SK-N-SH treated with all-trans-retinoic acid at 6 μM for 48 hours (cell line): ENCODE results near the gene PHLDA1.

Source experiments
- ATAC-seq: fragments of 200-7000 bp; cut with Tn5 transposase; 3 replicates; pipeline ENCODE4 v1.9.1; 2020; ENCODE audit warnings: mild to moderate bottlenecking, moderate library complexity
- ARNTL ChIP-seq: fragments of 450-650 bp; formaldehyde crosslinking; IDR thresholded peaks from 2 replicates; pipeline ENCODE4 v1.5.0; 2020; ENCODE audit warnings: low read depth, mild to moderate bottlenecking, moderate library complexity, borderline replicate concordance
- BACH2 ChIP-seq: fragments of 250-450 bp; sonication (Bioruptor Pico); IDR thresholded peaks from 2 replicates; pipeline ENCODE4 v1.9.0; 2021; ENCODE audit warnings: mild to moderate bottlenecking, borderline replicate concordance
- CSDC2 ChIP-seq: fragments of 250-450 bp; sonication (Bioruptor Pico); IDR thresholded peaks from 2 replicates; pipeline ENCODE4 v1.5.0; 2020; ENCODE audit warnings: mild to moderate bottlenecking, moderate library complexity
- GLIS3 ChIP-seq: fragments of 250-450 bp; sonication (Bioruptor Pico); IDR thresholded peaks from 2 replicates; pipeline ENCODE4 v1.5.0; 2020; ENCODE audit warnings: mild to moderate bottlenecking, moderate library complexity
- ISL1 ChIP-seq: fragments of 250-450 bp; sonication (Bioruptor Pico); IDR thresholded peaks from 2 replicates; pipeline ENCODE4 v2.1.2; 2022; ENCODE audit warnings: mild to moderate bottlenecking, moderate library complexity
- OSR1 ChIP-seq: fragments of 250-450 bp; sonication (Bioruptor Pico); IDR thresholded peaks from 2 replicates; pipeline ENCODE4 v1.8.0; 2022; ENCODE audit warnings: moderate library complexity, mild to moderate bottlenecking, inconsistent platforms
- PPARA ChIP-seq: fragments of 250-450 bp; sonication (Bioruptor Pico); IDR thresholded peaks from 2 replicates; pipeline ENCODE4 v1.5.0; 2020; ENCODE audit warnings: mild to moderate bottlenecking, borderline replicate concordance
- RARB ChIP-seq: fragments of 250-450 bp; sonication (Bioruptor Pico); IDR thresholded peaks from 2 replicates; pipeline ENCODE4 v1.8.0; 2021; ENCODE audit warnings: mild to moderate bottlenecking, moderate library complexity
- SNAI2 ChIP-seq: fragments of 250-450 bp; sonication (Bioruptor Pico); IDR thresholded peaks from 2 replicates; pipeline ENCODE4 v1.5.0; 2020; ENCODE audit warnings: mild to moderate bottlenecking, moderate library complexity
- TCF4 ChIP-seq: fragments of 250-450 bp; sonication (Bioruptor Pico); IDR thresholded peaks from 2 replicates; pipeline ENCODE4 v1.8.0; 2021; ENCODE audit warnings: mild to moderate bottlenecking, moderate library complexity, borderline replicate concordance
- TOX ChIP-seq: fragments of 250-450 bp; sonication (Bioruptor Pico); IDR thresholded peaks from 2 replicates; pipeline ENCODE4 v1.8.0; 2021; ENCODE audit warnings: mild to moderate bottlenecking, moderate library complexity, borderline replicate concordance
- ZC3H10 ChIP-seq: fragments of 250-450 bp; sonication (Bioruptor Pico); IDR thresholded peaks from 2 replicates; pipeline ENCODE4 v1.5.1; 2021; ENCODE audit warnings: mild to moderate bottlenecking, moderate library complexity
- ZFP3 ChIP-seq: fragments of 250-450 bp; sonication (Bioruptor Pico); IDR thresholded peaks from 2 replicates; pipeline ENCODE4 v1.5.0; 2020; ENCODE audit warnings: mild to moderate bottlenecking, moderate library complexity
- ZFP30 ChIP-seq: fragments of 450-650 bp; formaldehyde crosslinking; IDR thresholded peaks from 2 replicates; pipeline ENCODE4 v1.5.0; 2022; ENCODE audit warnings: mild to moderate bottlenecking, moderate library complexity
- ZNF565 ChIP-seq: fragments of 450-650 bp; formaldehyde crosslinking; conservative IDR thresholded peaks from 2 replicates; pipeline ENCODE4 v1.5.0; 2020; ENCODE audit warnings: low read depth, mild to moderate bottlenecking, moderate library complexity
- ZNF70 ChIP-seq: fragments of 450-650 bp; formaldehyde crosslinking; IDR thresholded peaks from 2 replicates; pipeline ENCODE4 v1.5.0; 2020; ENCODE audit warnings: mild to moderate bottlenecking, moderate library complexity
- ZNF8 ChIP-seq: fragments of 450-650 bp; formaldehyde crosslinking; IDR thresholded peaks from 2 replicates; pipeline ENCODE4 v1.5.0; 2020; ENCODE audit warnings: mild to moderate bottlenecking, moderate library complexity
- TF ChIP-seq, protein P1 (sequence below): fragments of 250-450 bp; sonication (Bioruptor Pico); IDR thresholded peaks from 2 replicates; pipeline ENCODE4 v1.5.0; 2020; ENCODE audit warnings: mild to moderate bottlenecking, moderate library complexity
- TF ChIP-seq, protein P2 (sequence below): fragments of 250-450 bp; sonication (Bioruptor Pico); IDR thresholded peaks from 2 replicates; pipeline ENCODE4 v1.5.1; 2021; ENCODE audit warnings: mild to moderate bottlenecking, moderate library complexity
- TF ChIP-seq, protein P3 (sequence below): fragments of 250-450 bp; sonication (Bioruptor Pico); IDR thresholded peaks from 2 replicates; pipeline ENCODE4 v1.8.0; 2020; ENCODE audit warnings: mild to moderate bottlenecking, moderate library complexity, borderline replicate concordance
- TF ChIP-seq, protein P4 (sequence below): fragments of 250-450 bp; sonication (Bioruptor Pico); IDR thresholded peaks from 2 replicates; pipeline ENCODE4 v1.5.1; 2020; ENCODE audit warnings: low read depth, mild to moderate bottlenecking, moderate library complexity

Gene PHLDA1

DNA sequence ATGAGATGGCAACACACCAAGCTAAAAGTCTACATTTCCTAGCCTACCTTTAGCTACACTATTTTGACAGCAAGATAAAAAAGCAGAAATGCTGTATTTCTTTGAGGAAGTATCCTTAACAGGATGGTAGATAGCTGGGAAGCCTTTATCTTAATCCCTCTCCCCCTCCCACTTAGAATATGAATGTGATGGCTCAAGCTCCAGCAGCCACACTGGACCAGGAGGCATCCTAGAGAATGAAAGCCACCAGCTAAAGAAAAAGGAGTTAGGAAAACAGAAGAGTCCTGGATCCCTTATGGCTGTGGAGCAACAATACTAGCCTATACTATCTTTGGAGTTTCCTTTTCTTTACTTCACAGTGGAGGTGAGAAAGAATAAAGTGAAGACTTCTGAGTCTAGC is 37.8 kb upstream of the PHLDA1 start (continued):
- TF ChIP-seq, protein P1, sequence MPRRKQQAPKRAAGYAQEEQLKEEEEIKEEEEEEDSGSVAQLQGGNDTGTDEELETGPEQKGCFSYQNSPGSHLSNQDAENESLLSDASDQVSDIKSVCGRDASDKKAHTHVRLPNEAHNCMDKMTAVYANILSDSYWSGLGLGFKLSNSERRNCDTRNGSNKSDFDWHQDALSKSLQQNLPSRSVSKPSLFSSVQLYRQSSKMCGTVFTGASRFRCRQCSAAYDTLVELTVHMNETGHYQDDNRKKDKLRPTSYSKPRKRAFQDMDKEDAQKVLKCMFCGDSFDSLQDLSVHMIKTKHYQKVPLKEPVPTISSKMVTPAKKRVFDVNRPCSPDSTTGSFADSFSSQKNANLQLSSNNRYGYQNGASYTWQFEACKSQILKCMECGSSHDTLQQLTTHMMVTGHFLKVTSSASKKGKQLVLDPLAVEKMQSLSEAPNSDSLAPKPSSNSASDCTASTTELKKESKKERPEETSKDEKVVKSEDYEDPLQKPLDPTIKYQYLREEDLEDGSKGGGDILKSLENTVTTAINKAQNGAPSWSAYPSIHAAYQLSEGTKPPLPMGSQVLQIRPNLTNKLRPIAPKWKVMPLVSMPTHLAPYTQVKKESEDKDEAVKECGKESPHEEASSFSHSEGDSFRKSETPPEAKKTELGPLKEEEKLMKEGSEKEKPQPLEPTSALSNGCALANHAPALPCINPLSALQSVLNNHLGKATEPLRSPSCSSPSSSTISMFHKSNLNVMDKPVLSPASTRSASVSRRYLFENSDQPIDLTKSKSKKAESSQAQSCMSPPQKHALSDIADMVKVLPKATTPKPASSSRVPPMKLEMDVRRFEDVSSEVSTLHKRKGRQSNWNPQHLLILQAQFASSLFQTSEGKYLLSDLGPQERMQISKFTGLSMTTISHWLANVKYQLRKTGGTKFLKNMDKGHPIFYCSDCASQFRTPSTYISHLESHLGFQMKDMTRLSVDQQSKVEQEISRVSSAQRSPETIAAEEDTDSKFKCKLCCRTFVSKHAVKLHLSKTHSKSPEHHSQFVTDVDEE (CRISPR knock-in tag): no peak
- TF ChIP-seq, protein P2, sequence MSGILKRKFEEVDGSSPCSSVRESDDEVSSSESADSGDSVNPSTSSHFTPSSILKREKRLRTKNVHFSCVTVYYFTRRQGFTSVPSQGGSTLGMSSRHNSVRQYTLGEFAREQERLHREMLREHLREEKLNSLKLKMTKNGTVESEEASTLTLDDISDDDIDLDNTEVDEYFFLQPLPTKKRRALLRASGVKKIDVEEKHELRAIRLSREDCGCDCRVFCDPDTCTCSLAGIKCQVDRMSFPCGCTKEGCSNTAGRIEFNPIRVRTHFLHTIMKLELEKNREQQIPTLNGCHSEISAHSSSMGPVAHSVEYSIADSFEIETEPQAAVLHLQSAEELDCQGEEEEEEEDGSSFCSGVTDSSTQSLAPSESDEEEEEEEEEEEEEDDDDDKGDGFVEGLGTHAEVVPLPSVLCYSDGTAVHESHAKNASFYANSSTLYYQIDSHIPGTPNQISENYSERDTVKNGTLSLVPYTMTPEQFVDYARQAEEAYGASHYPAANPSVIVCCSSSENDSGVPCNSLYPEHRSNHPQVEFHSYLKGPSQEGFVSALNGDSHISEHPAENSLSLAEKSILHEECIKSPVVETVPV: no peak

DNA sequence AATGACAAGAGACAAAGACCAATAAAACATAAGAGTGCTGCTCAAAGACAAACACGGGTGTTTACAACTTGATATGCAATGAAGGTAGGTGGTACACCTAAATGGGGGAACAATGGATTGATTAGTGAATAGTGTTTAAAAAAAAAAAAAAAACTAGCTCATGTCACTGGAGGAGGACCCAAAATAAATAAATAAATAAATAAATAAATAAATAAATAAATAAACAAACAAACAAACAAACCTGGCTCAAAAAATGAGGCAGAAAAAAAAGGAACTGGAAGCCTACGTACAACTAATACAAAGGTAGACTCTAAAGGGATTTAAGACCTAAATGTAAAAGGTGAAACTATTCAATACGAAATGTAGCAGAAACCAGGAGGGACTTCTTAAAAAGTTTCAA is 34.3 kb upstream of the PHLDA1 start:
- ATAC-seq: no peak
- TF ChIP-seq TCF4 (CRISPR knock-in tag): no peak
- no peak for TF ChIP-seq ZNF70 (CRISPR knock-in tag)
- TF ChIP-seq, protein P3, sequence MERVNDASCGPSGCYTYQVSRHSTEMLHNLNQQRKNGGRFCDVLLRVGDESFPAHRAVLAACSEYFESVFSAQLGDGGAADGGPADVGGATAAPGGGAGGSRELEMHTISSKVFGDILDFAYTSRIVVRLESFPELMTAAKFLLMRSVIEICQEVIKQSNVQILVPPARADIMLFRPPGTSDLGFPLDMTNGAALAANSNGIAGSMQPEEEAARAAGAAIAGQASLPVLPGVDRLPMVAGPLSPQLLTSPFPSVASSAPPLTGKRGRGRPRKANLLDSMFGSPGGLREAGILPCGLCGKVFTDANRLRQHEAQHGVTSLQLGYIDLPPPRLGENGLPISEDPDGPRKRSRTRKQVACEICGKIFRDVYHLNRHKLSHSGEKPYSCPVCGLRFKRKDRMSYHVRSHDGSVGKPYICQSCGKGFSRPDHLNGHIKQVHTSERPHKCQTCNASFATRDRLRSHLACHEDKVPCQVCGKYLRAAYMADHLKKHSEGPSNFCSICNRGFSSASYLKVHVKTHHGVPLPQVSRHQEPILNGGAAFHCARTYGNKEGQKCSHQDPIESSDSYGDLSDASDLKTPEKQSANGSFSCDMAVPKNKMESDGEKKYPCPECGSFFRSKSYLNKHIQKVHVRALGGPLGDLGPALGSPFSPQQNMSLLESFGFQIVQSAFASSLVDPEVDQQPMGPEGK (CRISPR knock-in tag): no peak
- TF ChIP-seq ZNF565: no peak
- no peak for TF ChIP-seq TOX
- no peak for TF ChIP-seq ARNTL
- TF ChIP-seq ZFP3 (CRISPR knock-in tag): no peak
- TF ChIP-seq PPARA (CRISPR knock-in tag): no peak
- TF ChIP-seq OSR1 (CRISPR knock-in tag): no peak
- TF ChIP-seq ZNF8 (CRISPR knock-in tag): no peak
- TF ChIP-seq, protein P4, sequence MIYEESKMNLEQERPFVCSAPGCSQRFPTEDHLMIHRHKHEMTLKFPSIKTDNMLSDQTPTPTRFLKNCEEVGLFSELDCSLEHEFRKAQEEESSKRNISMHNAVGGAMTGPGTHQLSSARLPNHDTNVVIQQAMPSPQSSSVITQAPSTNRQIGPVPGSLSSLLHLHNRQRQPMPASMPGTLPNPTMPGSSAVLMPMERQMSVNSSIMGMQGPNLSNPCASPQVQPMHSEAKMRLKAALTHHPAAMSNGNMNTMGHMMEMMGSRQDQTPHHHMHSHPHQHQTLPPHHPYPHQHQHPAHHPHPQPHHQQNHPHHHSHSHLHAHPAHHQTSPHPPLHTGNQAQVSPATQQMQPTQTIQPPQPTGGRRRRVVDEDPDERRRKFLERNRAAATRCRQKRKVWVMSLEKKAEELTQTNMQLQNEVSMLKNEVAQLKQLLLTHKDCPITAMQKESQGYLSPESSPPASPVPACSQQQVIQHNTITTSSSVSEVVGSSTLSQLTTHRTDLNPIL (CRISPR knock-in tag): no peak
- TF ChIP-seq BACH2 (CRISPR knock-in tag): no peak
- TF ChIP-seq ISL1 (CRISPR knock-in tag): no peak
- TF ChIP-seq, protein P1 (CRISPR knock-in tag): no peak
- TF ChIP-seq ZC3H10: no peak
- TF ChIP-seq RARB: no peak
- TF ChIP-seq CSDC2 (CRISPR knock-in tag): no peak
- no peak for TF ChIP-seq SNAI2 (CRISPR knock-in tag)
- no peak for TF ChIP-seq ZFP30 (CRISPR knock-in tag)
- no peak for TF ChIP-seq GLIS3

DNA sequence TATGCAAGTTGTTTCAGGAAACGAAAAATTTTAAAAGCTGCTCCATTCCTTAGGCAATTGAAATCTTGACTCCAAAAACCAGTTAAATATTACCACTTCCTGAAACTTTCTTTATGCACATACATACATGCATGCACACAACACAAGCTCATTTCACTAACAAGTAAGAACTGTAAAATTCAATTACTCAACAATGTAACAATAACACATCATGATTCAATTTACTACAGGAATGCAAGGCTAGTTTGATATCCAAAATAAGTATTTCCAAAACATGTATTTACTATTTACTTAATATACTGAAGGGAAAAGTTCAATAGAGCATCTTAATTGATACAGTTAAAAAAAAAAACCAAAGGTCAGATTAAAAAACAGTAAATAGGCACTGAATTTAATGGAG is 33.3 kb upstream of the PHLDA1 start:
- TF ChIP-seq ZNF70 (CRISPR knock-in tag) (no peak), BACH2 (CRISPR knock-in tag) (no peak), GLIS3 (no peak)
- ATAC-seq: no peak
